PC-3 (cell line): ENCODE measurements around the gene CGNL1. TPM values are rescaled to one million over a fixed set of nuclear protein-coding genes. Genes with fewer than 3 reads are reported as not detected.

ENCODE experiments used
- ATAC-seq: fragments of 200-7000 bp; cut with Tn5 transposase; 2 replicates; pipeline ENCODE4 v1.9.1; 2020; ENCODE audit warnings: mild to moderate bottlenecking, moderate library complexity
- BruUV-seq: library from RNA; stranded (reverse); fragments of 400-500 nt; replicated peaks from 2 replicates; lab custom pipeline; 2021; lab: Mats Ljungman, UMichigan
- CTCF ChIA-PET: fragments of 300-600 bp; sonication (Branson Sonifier 250); formaldehyde crosslinking; loops from one replicate; lab custom pipeline; 2022; ENCODE audit warnings: antibody characterized with exemption; lab: Charles Lee
- POLR2A ChIA-PET: fragments of 300-600 bp; sonication (Branson Sonifier 250); formaldehyde crosslinking; loops from one replicate; lab custom pipeline; 2022; ENCODE audit warnings: antibody characterized with exemption; ENCODE audit not compliant: unreplicated experiment; lab: Charles Lee
- DNase-seq: peaks from one replicate; pipeline ENCODE4 v3.0.0-alpha.2; 2015
- H2AFZ ChIP-seq: fragments of 300-600 bp; sonication (generic); 2 replicates; pipeline ENCODE4 v1.6.0; 2016; ENCODE audit warnings: antibody characterized with exemption, low read length
- H3F3A ChIP-seq: fragments of 300-600 bp; sonication (generic); one replicate; pipeline ENCODE4 v1.6.0; 2017; ENCODE audit warnings: antibody characterized with exemption, low read length, control low read depth, mild to moderate bottlenecking; ENCODE audit not compliant: unreplicated experiment
- H3K27ac ChIP-seq: fragments of 300-600 bp; sonication (generic); 2 replicates; pipeline ENCODE4 v1.5.1; 2016; ENCODE audit warnings: mild to moderate bottlenecking, low read length
- H3K27me3 ChIP-seq: fragments of 300-600 bp; sonication (generic); 2 replicates; pipeline ENCODE4 v1.6.1; 2016; ENCODE audit warnings: low read length, mixed read lengths
- H3K36me3 ChIP-seq: fragments of 300-600 bp; sonication (generic); 2 replicates; pipeline ENCODE4 v1.6.1; 2016; ENCODE audit warnings: low read depth, mixed run types, low read length, mixed read lengths
- H3K4me1 ChIP-seq: fragments of 300-600 bp; sonication (generic); 2 replicates; pipeline ENCODE4 v1.5.1; 2016; ENCODE audit warnings: low read length; ENCODE audit not compliant: insufficient read depth
- H3K4me2 ChIP-seq: fragments of 300-600 bp; sonication (generic); 2 replicates; pipeline ENCODE4 v1.6.0; 2016; ENCODE audit warnings: low read length
- H3K4me3 ChIP-seq: fragments of 300-600 bp; sonication (generic); 2 replicates; pipeline ENCODE4 v1.5.1; 2016; ENCODE audit warnings: mild to moderate bottlenecking, low read length, mixed read lengths
- H3K79me2 ChIP-seq: fragments of 300-600 bp; sonication (generic); 2 replicates; pipeline ENCODE4 v1.6.1; 2017; ENCODE audit warnings: low read length, mixed read lengths
- H3K9ac ChIP-seq: fragments of 300-600 bp; sonication (generic); 2 replicates; pipeline ENCODE4 v1.6.0; 2016; ENCODE audit warnings: mild to moderate bottlenecking, low read length
- H3K9me2 ChIP-seq: fragments of 300-600 bp; sonication (generic); replicated peaks from 2 replicates; pipeline ENCODE4 v1.6.1; 2016; ENCODE audit warnings: mixed run types, low read length, mixed read lengths
- H3K9me3 ChIP-seq: fragments of 300-600 bp; sonication (generic); 2 replicates; pipeline ENCODE4 v1.6.1; 2016; ENCODE audit warnings: low read length, mixed read lengths
- H4K20me1 ChIP-seq: fragments of 300-600 bp; sonication (generic); 2 replicates; pipeline ENCODE4 v1.6.1; 2016; ENCODE audit warnings: low read length, mixed read lengths
- CTCF ChIP-seq: fragments of 300-600 bp; sonication (generic); conservative IDR thresholded peaks from 2 replicates; pipeline ENCODE4 v1.5.1; 2017; ENCODE audit warnings: antibody characterized with exemption, low read depth, mild to moderate bottlenecking, low read length
- EZH2 ChIP-seq: fragments of 300-600 bp; sonication (generic); IDR thresholded peaks from one replicate; pipeline ENCODE4 v1.6.1; 2017; ENCODE audit warnings: antibody characterized with exemption, mild to moderate bottlenecking, low read length; ENCODE audit not compliant: unreplicated experiment
- EZH2phosphoT487 ChIP-seq: fragments of 300-600 bp; sonication (generic); IDR thresholded peaks from 2 replicates; pipeline ENCODE4 v1.6.1; 2018; ENCODE audit warnings: mild to moderate bottlenecking, antibody characterized with exemption, low read length, borderline replicate concordance
- intact Hi-C: fragments of 100-400 bp; cut with micrococcal nuclease; formaldehyde crosslinking; loops from 2 replicates; pipeline ENCODE4 v1.9.0; 2023
- total RNA-seq: library from RNA; depleted of rRNA; stranded (reverse); fragments of >200 nt; gene quantifications from 2 replicates; pipeline ENCODE4 v1.2.3, GENCODE V29; 2014

CGNL1 gene
- total RNA-seq, 1 experiment from 2014 or later: 0.66 TPM

- Histone ChIP-seq H3K9ac (no peak overlapping the region), H3K4me1 (peaks cover 22% of the 10 kb centered on the region), H3K36me3 (no peaks in the 10 kb centered on the region), H3K4me3 (no peak overlapping the region), H2AFZ (no peak overlapping the region), H3K9me3 (no peaks in the 10 kb centered on the region), H3K9me2 (no peaks in the 10 kb centered on the region), H3F3A (no peaks in the 10 kb centered on the region), H3K4me2 (no peak overlapping the region), H3K79me2 (peaks cover 18% of the 10 kb centered on the region), H3K27ac (no peak overlapping the region), H4K20me1 (no peaks in the 10 kb centered on the region), H3K27me3 (no peaks in the 10 kb centered on the region)
- intact Hi-C loops: no loop called here
- ChIA-PET CTCF (no interaction called here), POLR2A (no interaction called here)
- TF ChIP-seq CTCF (no peak), EZH2phosphoT487 (no peak), EZH2 (no peak)
- BruUV-seq: no TSS peak
- no peak for ATAC-seq
- no peak for DNase-seq
Measured at GRCh38 chr15:57589754-57590153, 213.4 kb downstream of the CGNL1 start.

- ChIA-PET POLR2A (no interaction called here), CTCF (interaction anchor here (0.6 kb wide), 1 partner anchor 19 kb away, joined by 3 read pairs; no protein-coding TSS in a partner anchor)
- H3K9me2 ChIP-seq: no peaks in the 10 kb centered on the region
- peak; percentile 60 for ATAC-seq
- peaks cover 29% of the 10 kb centered on the region for H3K79me2 ChIP-seq
- no peak for TF ChIP-seq CTCF
- no peak for TF ChIP-seq EZH2phosphoT487
- TF ChIP-seq EZH2: no peak
- intact Hi-C loops: no loop called here
- BruUV-seq: no TSS peak
- peak overlapping the region; percentile 98 for H3K4me2 ChIP-seq
- H3K9me3 ChIP-seq: no peaks in the 10 kb centered on the region
- H3K36me3 ChIP-seq: no peaks in the 10 kb centered on the region
- peak; percentile 72 for DNase-seq
- no peaks in the 10 kb centered on the region for H3K27me3 ChIP-seq
- no peaks in the 10 kb centered on the region for H4K20me1 ChIP-seq
- H3K9ac ChIP-seq: peak overlapping the region; percentile 50
- peak overlapping the region; percentile 74 for H3K27ac ChIP-seq
- peak overlapping the region; percentile 77 for H3K4me3 ChIP-seq
- H3K4me1 ChIP-seq: peaks cover 25% of the 10 kb centered on the region
- H3F3A ChIP-seq: no peaks in the 10 kb centered on the region
- peak overlapping the region; percentile 56; the same call in 1 of the 2 replicates for H2AFZ ChIP-seq
Measured at GRCh38 chr15:57591237-57591821, 215.0 kb downstream of the CGNL1 start.

GRCh38 chr15:57591822-57592367, 215.6 kb downstream of the CGNL1 start, which contains the start of gene MYZAP:
MYZAP (plus strand) TSS chr15:57591904; CDS start chr15:57592035, 131 bp downstream.
- Histone ChIP-seq H3K27me3 (no peaks in the 10 kb centered on the region), H3K36me3 (no peaks in the 10 kb centered on the region), H3K27ac (peak within 1 kb of the TSS; percentile 74), H3K4me1 (peaks cover 31% of the 10 kb centered on the region), H3K9ac (peak within 1 kb of the TSS; percentile 66), H4K20me1 (no peaks in the 10 kb centered on the region), H3F3A (no peaks in the 10 kb centered on the region), H3K9me2 (no peaks in the 10 kb centered on the region), H3K4me3 (peak within 1 kb of the TSS; percentile 77), H3K4me2 (peak within 1 kb of the TSS; percentile 98), H3K79me2 (peaks cover 29% of the 10 kb centered on the region), H2AFZ (peak within 1 kb of the TSS; percentile 73), H3K9me3 (no peaks in the 10 kb centered on the region)
- DNase-seq: peak; percentile 59
- intact Hi-C loops: no loop called here
- peak; percentile 87 for ATAC-seq
- ChIA-PET CTCF (interaction anchor here (0.6 kb wide), 1 partner anchor 18 kb away, joined by 3 read pairs; no protein-coding TSS in a partner anchor), POLR2A (no interaction called here)
- no peak for TF ChIP-seq EZH2
- TF ChIP-seq EZH2phosphoT487: no peak
- no peak for TF ChIP-seq CTCF
- BruUV-seq: no TSS peak
